H9 (cell line): ENCODE measurements around the gene KLHL3. TPM values are rescaled to one million over a fixed set of nuclear protein-coding genes. Genes with fewer than 3 reads are reported as not detected.

ENCODE experiments used
- DNase-seq: peaks from one replicate; pipeline ENCODE4 v3.0.0-alpha.2; 2017
- H2AFZ ChIP-seq: one replicate; pipeline ENCODE4 v1.6.1; 2013; ENCODE audit warnings: mild to moderate bottlenecking, low read length, control low read depth, moderate library complexity
- H2AK5ac ChIP-seq: 2 replicates; pipeline ENCODE4 v1.6.1; 2013; ENCODE audit warnings: low read length, control low read depth, mixed read lengths; ENCODE audit not compliant: insufficient read length
- H2BK120ac ChIP-seq: one replicate; pipeline ENCODE4 v1.6.1; 2013; ENCODE audit warnings: low read depth, mild to moderate bottlenecking, low read length, control low read depth, inconsistent platforms; ENCODE audit not compliant: poor library complexity, severe bottlenecking
- H2BK12ac ChIP-seq: 2 replicates; pipeline ENCODE4 v1.6.1; 2013; ENCODE audit warnings: low read length, control low read depth, mixed read lengths, low read depth; ENCODE audit not compliant: insufficient read length
- H2BK15ac ChIP-seq: 2 replicates; pipeline ENCODE4 v1.6.1; 2013; ENCODE audit warnings: low read depth, low read length, control low read depth
- H2BK20ac ChIP-seq: one replicate; pipeline ENCODE4 v1.6.1; 2013; ENCODE audit warnings: low read depth, mild to moderate bottlenecking, low read length, control low read depth, inconsistent platforms; ENCODE audit not compliant: poor library complexity, severe bottlenecking
- H2BK5ac ChIP-seq: 2 replicates; pipeline ENCODE4 v1.6.1; 2013; ENCODE audit warnings: low read length, control low read depth, mixed read lengths; ENCODE audit not compliant: insufficient read length
- H3K14ac ChIP-seq: 2 replicates; pipeline ENCODE4 v1.6.1; 2013; ENCODE audit warnings: low read length, control low read depth; ENCODE audit not compliant: insufficient read depth
- H3K18ac ChIP-seq: 2 replicates; pipeline ENCODE4 v1.6.1; 2013; ENCODE audit warnings: low read depth, mild to moderate bottlenecking, mixed read lengths, low read length, control low read depth; ENCODE audit not compliant: insufficient read length
- H3K23ac ChIP-seq: 2 replicates; pipeline ENCODE4 v1.6.1; 2013; ENCODE audit warnings: low read length, control low read depth, mixed read lengths, low read depth; ENCODE audit not compliant: insufficient read length
- H3K23me2 ChIP-seq: 2 replicates; pipeline ENCODE4 v1.6.1; 2013; ENCODE audit warnings: low read depth, mild to moderate bottlenecking, mixed read lengths, low read length, control low read depth; ENCODE audit not compliant: insufficient read length, poor library complexity, severe bottlenecking
- H3K27ac ChIP-seq: 2 replicates; pipeline ENCODE4 v1.5.1; 2013; ENCODE audit warnings: low read length, control low read depth, mixed read lengths, low read depth; ENCODE audit not compliant: insufficient read length
- H3K27me3 ChIP-seq: 2 replicates; pipeline ENCODE4 v1.6.1; 2013; ENCODE audit warnings: low read length, control low read depth, inconsistent platforms; ENCODE audit not compliant: insufficient read depth
- H3K4ac ChIP-seq: 2 replicates; pipeline ENCODE4 v1.6.1; 2013; ENCODE audit warnings: low read depth, mild to moderate bottlenecking, control low read depth, inconsistent platforms, low read length, moderate library complexity
- H3K4me1 ChIP-seq: 2 replicates; pipeline ENCODE4 v1.6.1; 2013; ENCODE audit warnings: low read length, control low read depth, inconsistent platforms; ENCODE audit not compliant: insufficient read depth
- H3K4me2 ChIP-seq: 2 replicates; pipeline ENCODE4 v1.6.1; 2013; ENCODE audit warnings: low read length, control low read depth, mixed read lengths; ENCODE audit not compliant: insufficient read length, insufficient read depth
- H3K56ac ChIP-seq: 2 replicates; pipeline ENCODE4 v1.6.1; 2013; ENCODE audit warnings: low read depth, mild to moderate bottlenecking, mixed read lengths, low read length, control low read depth; ENCODE audit not compliant: insufficient read length
- H3K79me1 ChIP-seq: 2 replicates; pipeline ENCODE4 v1.6.1; 2013; ENCODE audit warnings: low read depth, mild to moderate bottlenecking, moderate library complexity, low read length, control low read depth, inconsistent platforms; ENCODE audit not compliant: insufficient read depth, poor library complexity, severe bottlenecking
- H3K79me2 ChIP-seq: 2 replicates; pipeline ENCODE4 v1.6.1; 2013; ENCODE audit warnings: low read length, control low read depth, inconsistent platforms; ENCODE audit not compliant: insufficient read depth
- H3K9ac ChIP-seq: 2 replicates; pipeline ENCODE4 v1.6.1; 2013; ENCODE audit warnings: low read length, control low read depth, mixed read lengths; ENCODE audit not compliant: insufficient read length; ENCODE audit errors: extremely low read depth
- H3K9me3 ChIP-seq: one replicate; pipeline ENCODE4 v1.6.1; 2013; ENCODE audit warnings: low read depth, low read length, inconsistent platforms; ENCODE audit not compliant: control insufficient read depth
- H3T11ph ChIP-seq: one replicate; pipeline ENCODE4 v1.6.1; 2013; ENCODE audit warnings: mild to moderate bottlenecking, low read length, control low read depth, inconsistent platforms
- H4K20me1 ChIP-seq: one replicate; pipeline ENCODE4 v1.6.1; 2013; ENCODE audit not compliant: control insufficient read depth, insufficient read length, insufficient read depth
- H4K5ac ChIP-seq: 2 replicates; pipeline ENCODE4 v1.6.1; 2013; ENCODE audit warnings: low read depth, mild to moderate bottlenecking, mixed read lengths, low read length, control low read depth; ENCODE audit not compliant: insufficient read length
- H4K8ac ChIP-seq: replicated peaks from 2 replicates; pipeline ENCODE4 v1.6.1; 2013; ENCODE audit warnings: low read length, control low read depth, mixed read lengths, low read depth; ENCODE audit not compliant: insufficient read length
- H4K91ac ChIP-seq: 2 replicates; pipeline ENCODE4 v1.6.1; 2013; ENCODE audit warnings: low read depth, mild to moderate bottlenecking, moderate library complexity, mixed read lengths, low read length, control low read depth; ENCODE audit not compliant: insufficient read length
- H3K27ac Mint-ChIP-seq, 3 experiments: 2 replicates in 2 of 3; 3 replicates in 1 of 3; pipeline ENCODE4 v1.8.0; 2020 to 2021; ENCODE audit warnings: mixed read lengths in 3 of 3, mild to moderate bottlenecking in 1 of 3, moderate library complexity in 1 of 3
- H3K27me3 Mint-ChIP-seq: 2 replicates; pipeline ENCODE4 v1.8.0; 2021; ENCODE audit warnings: low read depth, mild to moderate bottlenecking, moderate library complexity, mixed read lengths
- H3K36me3 Mint-ChIP-seq, 3 experiments: 2 replicates in 2 of 3; 3 replicates in 1 of 3; pipeline ENCODE4 v1.8.0; 2020 to 2021; ENCODE audit warnings: low read depth in 3 of 3, mixed read lengths in 3 of 3; ENCODE audit not compliant: insufficient read depth in 1 of 3
- H3K4me1 Mint-ChIP-seq, 2 experiments: 2 replicates each; pipeline ENCODE4 v1.8.0; 2020; ENCODE audit warnings: mixed read lengths in 2 of 2
- H3K4me3 Mint-ChIP-seq, 2 experiments: 2 replicates in 1 of 2; 3 replicates in 1 of 2; pipeline ENCODE4 v1.8.0; 2020 to 2021; ENCODE audit warnings: mild to moderate bottlenecking in 2 of 2, mixed read lengths in 2 of 2, moderate library complexity in 1 of 2
- H3K9me3 Mint-ChIP-seq, 2 experiments: 2 replicates in 1 of 2; 3 replicates in 1 of 2; pipeline ENCODE4 v1.8.0; 2020; ENCODE audit warnings: mild to moderate bottlenecking in 2 of 2, mixed read lengths in 2 of 2, moderate library complexity in 1 of 2
- WGBS: extraction: QIAGEN DNeasy Blood & Tissue Kit; methylation state at CpG from one replicate; pipeline ENCODE4 v1.1.7; 2013; ENCODE audit warnings: missing lambda C conversion rate, low lambda C conversion rate, mixed read lengths; ENCODE audit not compliant: insufficient read length; ENCODE audit errors: extremely low coverage; 5-methylcytosine and 5-hydroxymethylcytosine counted together
- total RNA-seq: library from RNA; stranded (reverse); gene quantifications from 2 replicates; pipeline ENCODE4 v1.2.1, GENCODE V29; 2021
- TF ChIP-seq, protein P1 (sequence below): fragments of 200-600 bp; sonication (generic); conservative IDR thresholded peaks from 3 replicates; pipeline ENCODE4 v1.8.0; 2021; ENCODE audit warnings: antibody characterized with exemption, mild to moderate bottlenecking

Gene KLHL3
- total RNA-seq, 1 experiment from 2014 or later: 12.8 TPM

- peak overlapping the region; percentile 15 for H2BK12ac ChIP-seq
- DNase-seq: no peak
- peak overlapping the region; percentile 96 to 100 (median 100) for H3K27ac Mint-ChIP-seq
These were observed 19.3 kb upstream of the KLHL3 start for GRCh38 chr5:137754961-137755762.

More at GRCh38 chr5:137754961-137755762, 19.3 kb upstream of the KLHL3 start:
- H3K9ac ChIP-seq: peak overlapping the region; percentile 74
- peak overlapping the region; percentile 94 for H3K18ac ChIP-seq
- Mint-ChIP-seq H3K36me3 (peaks cover 14 to 33% (median 31%) of the 10 kb centered on the region in 3 experiments; a peak in 6 of 7 replicates), H3K27me3 (peaks cover 17% of the 10 kb centered on the region), H3K9me3 (peaks cover 5% of the 10 kb centered on the region in 2 experiments; a peak in 3 of 5 replicates), H3K4me3 (peak overlapping the region; percentile 97), H3K4me1 (peaks cover 16 to 17% of the 10 kb centered on the region in 2 experiments)
- no peaks in the 10 kb centered on the region for H3K4me1 ChIP-seq
- H3K9me3 ChIP-seq: no peaks in the 10 kb centered on the region
- H4K5ac ChIP-seq: peak overlapping the region; percentile 92
- H3K79me2 ChIP-seq: peaks cover 24% of the 10 kb centered on the region; the same call in 1 of the 2 replicates
- peak overlapping the region; percentile 85 for H3K27ac ChIP-seq
- no peak overlapping the region for H2BK15ac ChIP-seq
- H3K56ac ChIP-seq: no peak overlapping the region
- H3K4me2 ChIP-seq: peak overlapping the region; percentile 59
- no peak overlapping the region for H3K23ac ChIP-seq
- H2BK20ac ChIP-seq: no peak overlapping the region
- no peak overlapping the region for H2AFZ ChIP-seq
- H4K8ac ChIP-seq: no peak overlapping the region
- no peak overlapping the region for H2AK5ac ChIP-seq
- H3K27me3 ChIP-seq: no peaks in the 10 kb centered on the region
- TF ChIP-seq, protein P1, sequence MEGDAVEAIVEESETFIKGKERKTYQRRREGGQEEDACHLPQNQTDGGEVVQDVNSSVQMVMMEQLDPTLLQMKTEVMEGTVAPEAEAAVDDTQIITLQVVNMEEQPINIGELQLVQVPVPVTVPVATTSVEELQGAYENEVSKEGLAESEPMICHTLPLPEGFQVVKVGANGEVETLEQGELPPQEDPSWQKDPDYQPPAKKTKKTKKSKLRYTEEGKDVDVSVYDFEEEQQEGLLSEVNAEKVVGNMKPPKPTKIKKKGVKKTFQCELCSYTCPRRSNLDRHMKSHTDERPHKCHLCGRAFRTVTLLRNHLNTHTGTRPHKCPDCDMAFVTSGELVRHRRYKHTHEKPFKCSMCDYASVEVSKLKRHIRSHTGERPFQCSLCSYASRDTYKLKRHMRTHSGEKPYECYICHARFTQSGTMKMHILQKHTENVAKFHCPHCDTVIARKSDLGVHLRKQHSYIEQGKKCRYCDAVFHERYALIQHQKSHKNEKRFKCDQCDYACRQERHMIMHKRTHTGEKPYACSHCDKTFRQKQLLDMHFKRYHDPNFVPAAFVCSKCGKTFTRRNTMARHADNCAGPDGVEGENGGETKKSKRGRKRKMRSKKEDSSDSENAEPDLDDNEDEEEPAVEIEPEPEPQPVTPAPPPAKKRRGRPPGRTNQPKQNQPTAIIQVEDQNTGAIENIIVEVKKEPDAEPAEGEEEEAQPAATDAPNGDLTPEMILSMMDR: no peak
- H3K4ac ChIP-seq: no peak overlapping the region; the same call in 1 of the 2 replicates
- no peaks in the 10 kb centered on the region for H4K20me1 ChIP-seq
- no CpG with 5 or more reads among the region's 36 CpGs for WGBS
- H2BK120ac ChIP-seq: peak overlapping the region; percentile 52
- H3K23me2 ChIP-seq: peaks cover 3% of the 10 kb centered on the region
- no peak overlapping the region for H3T11ph ChIP-seq
- no peaks in the 10 kb centered on the region for H3K79me1 ChIP-seq
- H4K91ac ChIP-seq: no peak overlapping the region
- no peak overlapping the region for H2BK5ac ChIP-seq
- peak overlapping the region; percentile 79 for H3K14ac ChIP-seq
